Measurements from ENCODE around the gene TMED1. TPM values are rescaled to one million over a fixed set of nuclear protein-coding genes. Genes with fewer than 3 reads are reported as not detected.
A peak's percentile ranks its signal among the peaks of the same experiment; 100 is the strongest.

Gene TMED1
- total and polyA plus RNA-seq, 12 donors, result 25.9 to 88.6 (median 33.5) TPM

DNA sequence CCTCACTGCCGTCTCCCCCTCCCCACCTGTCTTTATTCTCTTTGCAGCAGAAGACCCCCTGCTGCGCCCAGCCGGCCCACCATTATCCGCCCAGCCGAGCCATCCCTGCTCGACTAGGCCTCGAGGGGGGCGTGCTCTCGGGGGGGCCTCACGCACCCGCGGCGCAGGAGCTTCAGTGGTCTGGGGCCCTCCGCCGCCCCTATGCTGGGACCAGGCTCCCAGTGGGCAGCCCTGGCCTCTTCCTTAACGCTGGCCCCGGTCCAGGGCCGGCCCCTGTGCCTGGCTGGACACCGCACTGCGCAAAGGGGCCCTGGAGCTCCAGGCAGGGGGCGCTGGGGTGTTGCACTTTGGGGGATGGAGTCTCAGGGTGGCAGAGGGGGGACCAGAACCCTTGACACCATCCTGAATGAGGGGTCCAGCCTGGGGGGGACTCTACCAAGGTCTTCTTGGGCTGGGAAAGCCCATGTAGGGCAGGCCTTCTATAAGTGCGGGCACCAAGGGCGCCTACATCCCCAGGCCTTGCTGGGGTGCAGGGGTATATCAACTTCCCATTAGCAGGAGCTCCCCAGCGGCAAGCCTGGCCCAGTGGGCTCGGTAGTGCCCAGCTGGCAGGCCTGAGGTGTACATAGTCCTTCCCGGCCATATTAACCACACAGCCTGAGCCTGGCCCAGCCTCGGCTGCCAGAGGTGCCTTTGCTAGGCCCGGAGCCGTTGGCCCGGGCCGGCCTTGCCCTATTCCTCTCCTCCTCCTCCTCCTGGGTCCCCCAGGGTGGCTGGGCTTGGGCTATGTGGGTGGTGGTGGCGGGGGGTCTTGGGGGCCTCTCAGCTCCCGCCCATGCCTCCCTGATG lies 4.9 kb downstream of the TMED1 start:
- no peak overlapping the region for H3K4me3 ChIP-seq
- ATAC-seq (no peak), DNase-seq (no peak)
- H3K27ac ChIP-seq, result no peak overlapping the region
- peaks cover 0 to 91% (median 51%) of the 10 kb centered on the region in 9 donors for H3K36me3 ChIP-seq
- TF ChIP-seq, protein P1, sequence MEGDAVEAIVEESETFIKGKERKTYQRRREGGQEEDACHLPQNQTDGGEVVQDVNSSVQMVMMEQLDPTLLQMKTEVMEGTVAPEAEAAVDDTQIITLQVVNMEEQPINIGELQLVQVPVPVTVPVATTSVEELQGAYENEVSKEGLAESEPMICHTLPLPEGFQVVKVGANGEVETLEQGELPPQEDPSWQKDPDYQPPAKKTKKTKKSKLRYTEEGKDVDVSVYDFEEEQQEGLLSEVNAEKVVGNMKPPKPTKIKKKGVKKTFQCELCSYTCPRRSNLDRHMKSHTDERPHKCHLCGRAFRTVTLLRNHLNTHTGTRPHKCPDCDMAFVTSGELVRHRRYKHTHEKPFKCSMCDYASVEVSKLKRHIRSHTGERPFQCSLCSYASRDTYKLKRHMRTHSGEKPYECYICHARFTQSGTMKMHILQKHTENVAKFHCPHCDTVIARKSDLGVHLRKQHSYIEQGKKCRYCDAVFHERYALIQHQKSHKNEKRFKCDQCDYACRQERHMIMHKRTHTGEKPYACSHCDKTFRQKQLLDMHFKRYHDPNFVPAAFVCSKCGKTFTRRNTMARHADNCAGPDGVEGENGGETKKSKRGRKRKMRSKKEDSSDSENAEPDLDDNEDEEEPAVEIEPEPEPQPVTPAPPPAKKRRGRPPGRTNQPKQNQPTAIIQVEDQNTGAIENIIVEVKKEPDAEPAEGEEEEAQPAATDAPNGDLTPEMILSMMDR (IDR thresholded peaks at IDR 0.05), result no peak
- peaks cover 0 to 6% (median 4%) of the 10 kb centered on the region in 9 donors for H3K4me1 ChIP-seq
- no peaks in the 10 kb centered on the region for H3K9me3 ChIP-seq
- H3K27me3 ChIP-seq, result no peaks in the 10 kb centered on the region
- intact Hi-C loops (cut with DNase I), result no loop called here
- 85 to 87% methylated on average over 33 of the region's 33 CpGs for WGBS, 2 donors

DNA sequence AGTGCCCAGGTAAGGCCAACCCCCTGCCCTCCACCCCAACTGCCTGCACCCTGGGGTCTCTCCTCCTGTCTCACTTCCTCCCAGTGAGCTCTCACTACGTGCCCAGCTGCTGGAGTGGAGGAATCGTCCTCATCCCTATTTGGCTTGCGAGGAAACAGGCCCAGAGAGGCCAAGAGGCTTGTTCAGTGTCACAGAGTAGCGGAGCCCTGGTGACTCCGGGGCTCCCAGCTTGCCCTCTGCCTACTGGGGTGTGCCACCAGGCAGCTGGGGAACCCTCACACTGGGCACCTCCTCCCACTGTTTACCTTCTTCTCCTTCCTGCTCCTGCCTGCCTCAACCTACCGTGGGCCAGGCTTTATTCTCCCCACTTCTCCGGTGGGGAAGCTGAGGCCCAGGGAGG lies 5.6 kb downstream of the TMED1 start:
- H3K9me3 ChIP-seq, result no peaks in the 10 kb centered on the region
- no peak overlapping the region for H3K27ac ChIP-seq
- intact Hi-C loops (cut with DNase I), result no loop called here
- DNase-seq (no peak), ATAC-seq (no peak)
- H3K4me3 ChIP-seq, result no peak overlapping the region
- H3K36me3 ChIP-seq, result peaks cover 0 to 99% (median 59%) of the 10 kb centered on the region in 9 donors
- 86 to 89% methylated on average over 7 of the region's 7 CpGs for WGBS, 2 donors
- H3K27me3 ChIP-seq, result no peaks in the 10 kb centered on the region
- H3K4me1 ChIP-seq, result peaks cover 0 to 5% (median 4%) of the 10 kb centered on the region in 9 donors
- TF ChIP-seq, protein P1 (IDR thresholded peaks at IDR 0.05), result no peak

DNA sequence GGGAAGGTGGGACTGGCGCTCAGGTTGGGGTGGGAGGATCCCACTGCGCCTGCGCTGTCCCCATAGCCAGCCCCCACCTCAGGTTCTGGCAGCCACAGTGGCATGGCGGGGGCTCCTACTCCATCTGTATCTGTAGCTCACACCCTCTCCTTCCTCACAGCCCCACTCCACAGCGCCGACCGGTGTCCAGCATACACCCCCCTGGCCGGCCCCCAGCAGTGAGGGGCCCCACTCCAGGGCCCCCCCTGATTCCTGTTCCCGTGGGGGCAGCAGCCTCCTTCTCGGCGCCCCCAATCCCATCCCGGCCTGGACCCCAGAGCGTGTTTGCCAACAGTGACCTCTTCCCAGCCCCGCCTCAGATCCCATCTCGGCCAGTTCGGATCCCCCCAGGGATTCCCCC lies 6.0 kb downstream of the TMED1 start:
- H3K4me1 ChIP-seq, result peaks cover 0 to under 1% (median 0%) of the 10 kb centered on the region in 9 donors
- H3K27ac ChIP-seq, result no peak overlapping the region
- peaks cover 0 to 100% (median 61%) of the 10 kb centered on the region in 9 donors for H3K36me3 ChIP-seq
- no peak for DNase-seq
- TF ChIP-seq, protein P1 (IDR thresholded peaks at IDR 0.05), result no peak
- H3K9me3 ChIP-seq, result no peaks in the 10 kb centered on the region
- whole genome bisulfite sequencing, 2 donors, result 86 to 89% methylated on average over 16 of the region's 16 CpGs
- peak in 1 of 8 donors; percentile 7 for ATAC-seq
- no peaks in the 10 kb centered on the region for H3K27me3 ChIP-seq
- no peak overlapping the region for H3K4me3 ChIP-seq
- intact Hi-C loops (cut with DNase I), result loop anchor here in 1 of 10 donors (10.0 kb wide), 1 partner anchor 55 kb away; no protein-coding TSS in a partner anchor

DNA sequence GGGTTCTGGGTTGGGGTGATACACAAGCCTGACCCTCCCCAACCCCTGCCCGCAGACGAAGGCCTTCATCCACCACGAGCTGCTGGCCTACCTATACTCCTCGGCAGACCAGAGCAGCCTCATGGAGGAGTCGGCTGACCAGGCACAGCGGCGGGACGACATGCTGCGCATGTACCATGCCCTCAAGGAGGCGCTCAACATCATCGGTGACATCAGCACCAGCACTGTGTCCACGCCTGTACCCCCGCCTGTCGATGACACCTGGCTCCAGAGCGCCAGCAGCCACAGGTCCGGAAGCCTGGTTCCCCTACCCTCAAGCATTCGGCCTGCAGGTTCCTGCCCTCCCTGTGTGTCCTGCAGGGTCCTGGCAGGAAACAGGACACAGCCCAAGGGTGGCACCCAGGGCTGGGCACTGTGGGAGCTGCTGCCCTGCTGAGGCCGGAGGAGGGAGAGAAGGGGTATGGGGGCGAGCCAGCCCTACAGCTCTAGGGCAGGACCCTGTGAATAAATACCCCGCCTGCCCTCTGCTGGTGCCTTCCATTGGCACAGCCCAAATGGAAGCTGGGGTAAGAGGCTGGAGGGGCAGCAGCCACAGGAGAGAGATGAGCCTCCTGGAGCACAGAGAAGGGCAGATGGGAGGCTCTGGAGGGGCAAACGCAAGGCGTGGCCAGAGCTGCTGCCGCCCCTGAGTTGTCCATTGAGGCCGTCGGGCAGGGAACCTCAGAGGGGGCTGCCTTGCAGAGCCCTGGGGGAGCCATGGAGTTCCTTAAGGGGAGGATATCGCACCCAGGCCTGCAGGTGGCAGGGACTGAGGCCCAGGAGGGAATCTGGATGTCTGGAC lies 6.8 kb downstream of the TMED1 start:
- H3K27ac ChIP-seq, result no peak overlapping the region
- TF ChIP-seq, protein P1 (IDR thresholded peaks at IDR 0.05), result peak in 1 of 9 donors; percentile 24
- WGBS, 2 donors, result 91 to 94% methylated on average over 26 of the region's 26 CpGs
- no peaks in the 10 kb centered on the region for H3K27me3 ChIP-seq
- peak in 1 of 8 donors; percentile 11 for ATAC-seq
- H3K9me3 ChIP-seq, result no peaks in the 10 kb centered on the region
- H3K4me3 ChIP-seq, result no peak overlapping the region
- H3K36me3 ChIP-seq, result peaks cover 7 to 100% (median 69%) of the 10 kb centered on the region in 9 donors
- H3K4me1 ChIP-seq, result no peaks in the 10 kb centered on the region
- no peak for DNase-seq
- intact Hi-C loops (cut with DNase I), result loop anchor here in 1 of 10 donors (10.0 kb wide), 1 partner anchor 54 kb away; no protein-coding TSS in a partner anchor
